KG1 (cell line): ENCODE measurements around the gene EXOC6B.
A peak's percentile ranks its signal among the peaks of the same experiment; 100 is the strongest.

Experiments
- DNase-seq: peaks from one replicate; lab custom pipeline; 2025; lab: John Stamatoyannopoulos, UW

The EXOC6B gene

GRCh38 chr2:72207334-72207733 lies 618.5 kb downstream of the EXOC6B start:
- DNase-seq: no peak

GRCh38 chr2:72205504-72205881 lies 620.3 kb downstream of the EXOC6B start:
- no peak for DNase-seq

- DNase-seq: no peak
These were observed 620.9 kb downstream of the EXOC6B start for GRCh38 chr2:72204786-72205503.

- DNase-seq: peak; percentile 35
These were observed 621.6 kb downstream of the EXOC6B start for GRCh38 chr2:72204156-72204785.

- DNase-seq: no peak
These were observed 627.1 kb downstream of the EXOC6B start for GRCh38 chr2:72198532-72199241.

GRCh38 chr2:72193723-72194122 lies 632.1 kb downstream of the EXOC6B start:
- no peak for DNase-seq

GRCh38 chr2:72191441-72191840 lies 634.4 kb downstream of the EXOC6B start:
- DNase-seq: no peak

GRCh38 chr2:72185206-72185605 lies 640.6 kb downstream of the EXOC6B start:
- DNase-seq: no peak

- no peak for DNase-seq
These were observed 642.4 kb downstream of the EXOC6B start for GRCh38 chr2:72183466-72183865.

GRCh38 chr2:72183016-72183415 lies 642.8 kb downstream of the EXOC6B start:
- DNase-seq: no peak

GRCh38 chr2:72182547-72182946 lies 643.3 kb downstream of the EXOC6B start:
- no peak for DNase-seq

- no peak for DNase-seq
These were observed 644.2 kb downstream of the EXOC6B start for GRCh38 chr2:72181616-72182015.

- no peak for DNase-seq
These were observed 645.5 kb downstream of the EXOC6B start for GRCh38 chr2:72180351-72180750.

- no peak for DNase-seq
These were observed 647.3 kb downstream of the EXOC6B start for GRCh38 chr2:72178551-72178950.

GRCh38 chr2:72176281-72176680 lies 649.6 kb downstream of the EXOC6B start:
- no peak for DNase-seq

GRCh38 chr2:72175636-72176035 lies 650.2 kb downstream of the EXOC6B start:
- no peak for DNase-seq

- no peak for DNase-seq
These were observed 652.1 kb downstream of the EXOC6B start for GRCh38 chr2:72173640-72174321.

GRCh38 chr2:72172478-72172877 lies 653.4 kb downstream of the EXOC6B start:
- DNase-seq: no peak

GRCh38 chr2:72166279-72166678 lies 659.6 kb downstream of the EXOC6B start:
- DNase-seq: no peak

GRCh38 chr2:72165792-72166191 lies 660.0 kb downstream of the EXOC6B start:
- DNase-seq: no peak

GRCh38 chr2:72162574-72162973 lies 663.3 kb downstream of the EXOC6B start:
- no peak for DNase-seq

- DNase-seq: no peak
These were observed 666.4 kb downstream of the EXOC6B start for GRCh38 chr2:72159211-72159993.
